Right atrium auricular region (tissue), 2 donors: Measurements from ENCODE around the gene DSTN. TPM values are rescaled to one million over a fixed set of nuclear protein-coding genes. Genes with fewer than 3 reads are reported as not detected.

Experiments
- DNase-seq: peaks from one replicate; pipeline ENCODE4 v3.0.0-alpha.2; 2019; ENCODE audit warnings: low spot score
- H3K27ac ChIP-seq, 2 donors: fragments of 200-600 bp; sonication (generic); 1 replicate in 1 of 2; 2 replicates in 1 of 2; pipeline ENCODE4 v1.5.1; 2016 to 2019
- H3K27me3 ChIP-seq, 2 donors: fragments of 200-600 bp; sonication (generic); one replicate each; pipeline versions ENCODE4 v1.5.1 to v1.6.0; 2017 to 2019
- H3K36me3 ChIP-seq: fragments of 200-600 bp; sonication (generic); one replicate; pipeline ENCODE4 v1.5.1; 2016
- H3K4me1 ChIP-seq, 2 donors: fragments of 200-600 bp; sonication (generic); one replicate each; pipeline versions ENCODE4 v1.5.1 to v1.6.0; 2017 to 2019
- H3K4me3 ChIP-seq, 2 donors: fragments of 200-600 bp; sonication (generic); 1 replicate in 1 of 2; 2 replicates in 1 of 2; pipeline ENCODE4 v1.5.1; 2017 to 2019; ENCODE audit warnings: mild to moderate bottlenecking in 1 of 2, moderate library complexity in 1 of 2
- H3K9me3 ChIP-seq, 2 donors: fragments of 200-600 bp; sonication (generic); one replicate each; pipeline ENCODE4 v1.5.1; 2019
- total RNA-seq, 2 donors: library from RNA; depleted of rRNA; stranded (reverse); fragments of >200 nt; gene quantifications; one replicate each; pipeline ENCODE4 v1.1.0, GENCODE V29; 2016
- TF ChIP-seq, protein P1 (sequence below), 2 donors: fragments of 200-600 bp; sonication (generic); IDR thresholded peaks; one replicate each; pipeline ENCODE4 v1.5.1; 2019; ENCODE audit warnings: antibody characterized with exemption in 2 of 2

DSTN gene
- total RNA-seq, 2 donors from 2014 or later, result 585 to 760 TPM

DNA sequence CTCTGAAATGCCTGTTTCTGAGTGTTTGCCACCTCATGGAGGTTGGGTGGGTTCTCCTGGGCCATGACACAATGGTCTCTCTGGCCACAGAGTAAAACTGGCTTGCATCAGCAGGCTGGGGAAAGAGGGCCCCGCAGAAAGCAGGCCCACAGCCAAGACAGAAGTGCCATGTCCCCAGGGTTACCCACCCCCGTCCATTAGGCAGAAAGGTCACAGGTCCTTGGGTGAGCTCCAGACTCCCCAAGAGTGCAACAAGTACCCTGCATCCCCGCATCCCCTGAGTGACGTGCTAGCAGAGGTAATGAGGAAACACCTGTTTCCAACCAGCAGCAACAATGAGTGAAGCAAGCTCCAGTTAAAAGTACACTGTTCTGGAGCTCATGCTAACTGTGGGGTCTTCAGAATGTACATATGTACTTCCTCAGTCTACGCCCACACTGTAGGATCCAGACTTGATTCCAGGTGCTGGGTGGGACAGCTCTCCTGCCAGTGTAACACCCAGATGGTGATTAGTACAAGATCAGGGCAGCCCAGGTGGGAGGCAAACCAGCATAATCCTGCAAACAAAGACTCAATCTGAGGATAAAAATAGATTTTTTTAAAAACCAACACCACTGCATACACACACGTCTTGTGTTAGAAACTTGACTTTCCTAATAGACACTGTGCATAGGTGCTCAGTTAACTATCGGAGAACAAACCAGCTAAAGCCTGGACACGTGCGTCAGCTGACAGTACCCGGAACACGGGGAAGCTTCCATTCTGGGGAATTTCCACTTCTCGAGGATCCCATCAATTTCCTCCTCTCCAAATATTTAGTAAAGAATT is 80.6 kb downstream of the DSTN start:
- no peaks in the 10 kb centered on the region for H3K9me3 ChIP-seq
- no peak for DNase-seq
- no peaks in the 10 kb centered on the region for H3K27me3 ChIP-seq
- H3K36me3 ChIP-seq, result no peaks in the 10 kb centered on the region
- peaks cover 0 to 66% of the 10 kb centered on the region in 2 donors for H3K4me1 ChIP-seq
- no peak overlapping the region for H3K4me3 ChIP-seq
- H3K27ac ChIP-seq, result no peak overlapping the region
- TF ChIP-seq, protein P1, sequence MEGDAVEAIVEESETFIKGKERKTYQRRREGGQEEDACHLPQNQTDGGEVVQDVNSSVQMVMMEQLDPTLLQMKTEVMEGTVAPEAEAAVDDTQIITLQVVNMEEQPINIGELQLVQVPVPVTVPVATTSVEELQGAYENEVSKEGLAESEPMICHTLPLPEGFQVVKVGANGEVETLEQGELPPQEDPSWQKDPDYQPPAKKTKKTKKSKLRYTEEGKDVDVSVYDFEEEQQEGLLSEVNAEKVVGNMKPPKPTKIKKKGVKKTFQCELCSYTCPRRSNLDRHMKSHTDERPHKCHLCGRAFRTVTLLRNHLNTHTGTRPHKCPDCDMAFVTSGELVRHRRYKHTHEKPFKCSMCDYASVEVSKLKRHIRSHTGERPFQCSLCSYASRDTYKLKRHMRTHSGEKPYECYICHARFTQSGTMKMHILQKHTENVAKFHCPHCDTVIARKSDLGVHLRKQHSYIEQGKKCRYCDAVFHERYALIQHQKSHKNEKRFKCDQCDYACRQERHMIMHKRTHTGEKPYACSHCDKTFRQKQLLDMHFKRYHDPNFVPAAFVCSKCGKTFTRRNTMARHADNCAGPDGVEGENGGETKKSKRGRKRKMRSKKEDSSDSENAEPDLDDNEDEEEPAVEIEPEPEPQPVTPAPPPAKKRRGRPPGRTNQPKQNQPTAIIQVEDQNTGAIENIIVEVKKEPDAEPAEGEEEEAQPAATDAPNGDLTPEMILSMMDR (IDR thresholded peaks at IDR 0.05), result no peak

DNA sequence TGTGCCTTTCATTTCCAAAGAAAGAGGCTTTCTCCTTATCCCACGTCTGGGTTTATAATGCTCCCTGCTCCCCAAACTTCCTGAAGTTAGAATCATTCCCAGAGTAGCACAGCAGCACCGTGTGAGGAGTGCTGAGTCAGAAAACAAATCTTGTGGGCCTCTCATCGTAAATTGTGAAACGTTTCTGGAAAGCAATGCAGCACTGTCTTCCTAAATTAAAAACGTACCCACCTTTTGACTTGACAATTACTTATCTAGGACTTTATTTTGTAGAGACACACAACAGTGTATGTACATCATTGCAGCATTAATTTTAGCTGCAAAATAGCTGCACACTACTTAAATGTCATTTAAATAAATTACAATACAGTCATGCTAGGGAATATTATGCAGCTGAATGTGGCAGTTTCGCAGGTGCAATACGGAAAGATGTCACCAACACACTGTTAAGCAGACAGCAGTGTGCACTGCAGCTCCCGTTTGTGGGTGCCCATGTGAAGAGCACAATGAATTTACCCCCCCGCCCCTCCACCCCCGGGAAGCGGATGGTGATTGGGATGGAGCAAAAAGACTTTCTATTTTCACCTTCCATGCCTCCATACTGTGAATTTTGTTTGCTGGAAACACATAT is 81.4 kb downstream of the DSTN start:
- Histone ChIP-seq H3K9me3 (no peaks in the 10 kb centered on the region), H3K4me1 (peaks cover 0 to 59% of the 10 kb centered on the region in 2 donors), H3K4me3 (no peak overlapping the region), H3K27ac (no peak overlapping the region), H3K36me3 (no peaks in the 10 kb centered on the region), H3K27me3 (no peaks in the 10 kb centered on the region)
- no peak for DNase-seq
- TF ChIP-seq, protein P1 (IDR thresholded peaks at IDR 0.05), result no peak

DNA sequence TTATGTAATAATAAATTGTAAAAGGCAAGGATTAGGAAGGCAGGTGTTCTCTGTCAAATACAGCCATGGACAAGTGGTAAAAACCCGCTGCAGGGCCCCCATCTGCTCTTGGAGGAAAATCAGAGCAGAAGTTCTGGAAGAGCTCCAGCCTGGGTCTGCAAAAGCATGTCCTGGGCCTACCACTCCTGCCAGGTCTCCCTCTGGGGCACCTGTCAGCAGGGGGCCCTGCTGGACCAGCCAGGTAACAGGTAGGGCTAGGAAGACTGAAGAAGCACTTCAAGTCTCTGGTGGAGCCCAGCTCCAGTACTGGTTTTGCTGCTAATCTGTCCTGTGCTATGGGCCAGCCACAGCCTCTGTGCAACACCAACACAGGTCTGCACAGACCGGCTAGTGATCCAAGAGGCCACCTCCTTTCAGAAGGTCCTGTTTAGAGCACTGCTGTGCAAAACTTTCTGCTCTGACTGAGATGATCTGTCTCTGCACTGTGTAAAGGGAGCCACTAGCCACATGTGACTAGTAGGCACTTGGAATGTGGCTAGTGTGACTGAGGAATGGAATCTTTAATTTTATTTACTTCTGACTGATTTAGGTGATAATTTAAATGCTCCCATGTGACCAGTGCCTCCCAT is 82.0 kb downstream of the DSTN start:
- Histone ChIP-seq H3K9me3 (no peaks in the 10 kb centered on the region), H3K4me3 (no peak overlapping the region), H3K36me3 (no peaks in the 10 kb centered on the region), H3K27me3 (no peaks in the 10 kb centered on the region), H3K4me1 (peaks cover 0 to 52% of the 10 kb centered on the region in 2 donors), H3K27ac (no peak overlapping the region)
- no peak for DNase-seq
- TF ChIP-seq, protein P1 (IDR thresholded peaks at IDR 0.05), result no peak

DNA sequence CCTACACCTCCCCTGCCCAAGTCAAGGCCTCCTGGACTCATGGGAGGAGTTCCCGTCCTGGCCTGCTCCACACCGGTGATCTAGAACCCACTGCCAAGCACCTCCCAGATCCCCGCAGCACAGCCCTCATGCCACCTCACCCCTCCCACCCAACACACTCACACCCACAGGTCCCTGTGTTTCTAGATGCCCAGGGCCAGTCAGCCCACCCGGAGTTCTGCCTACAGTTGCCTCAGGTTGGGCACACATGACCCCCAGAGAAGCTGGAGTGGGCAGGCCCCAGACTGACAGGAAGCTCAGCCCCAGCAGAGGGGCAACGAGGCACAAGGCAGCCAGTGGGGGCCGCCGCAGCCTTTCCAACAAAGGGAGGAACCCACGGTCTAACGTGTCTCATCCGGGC is 82.5 kb downstream of the DSTN start:
- no peaks in the 10 kb centered on the region for H3K9me3 ChIP-seq
- DNase-seq, result no peak
- TF ChIP-seq, protein P1 (IDR thresholded peaks at IDR 0.05), result no peak
- no peak overlapping the region for H3K27ac ChIP-seq
- H3K4me3 ChIP-seq, result no peak overlapping the region
- peaks cover 4% of the 10 kb centered on the region for H3K36me3 ChIP-seq
- no peaks in the 10 kb centered on the region for H3K27me3 ChIP-seq
- H3K4me1 ChIP-seq, result peaks cover 0 to 47% of the 10 kb centered on the region in 2 donors

DNA sequence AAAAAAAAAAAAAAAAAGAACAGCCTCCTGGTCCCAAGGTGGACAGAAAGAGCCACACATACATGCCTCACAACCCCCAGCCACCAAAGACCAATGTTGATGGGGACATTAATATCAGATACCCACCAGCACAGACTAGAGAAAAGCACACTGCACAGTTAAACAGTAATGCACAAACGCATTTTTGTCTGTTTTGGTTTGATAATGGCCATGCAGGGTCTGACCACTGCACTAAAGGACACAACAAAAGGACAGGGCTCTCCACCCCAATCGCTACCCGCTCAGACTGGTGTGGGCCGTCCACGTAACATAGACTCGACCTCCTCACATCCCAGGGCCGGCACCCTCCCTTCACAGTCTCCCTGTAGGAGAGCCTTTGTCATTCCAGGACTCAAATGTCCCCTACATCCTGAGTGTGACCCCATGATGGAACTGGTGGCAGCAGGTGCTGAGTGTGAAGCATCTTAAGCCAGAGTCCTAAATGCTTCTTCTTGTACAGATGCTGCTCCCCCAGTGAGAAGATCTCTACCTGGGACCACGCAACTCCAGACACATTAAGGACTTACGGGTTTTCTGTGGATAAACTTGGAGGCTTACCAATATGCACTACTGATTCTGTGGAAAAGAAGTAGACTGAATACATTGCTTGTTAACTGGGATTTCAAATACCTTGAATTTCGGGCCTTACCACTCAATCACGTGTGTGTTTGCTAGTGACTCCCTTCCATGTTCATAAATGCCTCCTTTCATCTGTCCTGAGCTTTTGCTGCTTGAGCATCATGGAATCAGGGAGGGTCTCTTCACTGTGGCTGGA is 84.2 kb downstream of the DSTN start:
- peaks cover 0 to 31% of the 10 kb centered on the region in 2 donors for H3K4me1 ChIP-seq

More for the DNA sequence above, 84.2 kb downstream of the DSTN start:
- Histone ChIP-seq H3K27ac (no peak overlapping the region), H3K4me3 (no peak overlapping the region), H3K9me3 (peaks cover 0 to 6% of the 10 kb centered on the region in 2 donors), H3K36me3 (peaks cover 17% of the 10 kb centered on the region), H3K27me3 (no peaks in the 10 kb centered on the region)
- TF ChIP-seq, protein P1 (IDR thresholded peaks at IDR 0.05), result no peak
- no peak for DNase-seq
